ENCODE data around the gene GAGE2A. TPM values are rescaled to one million over a fixed set of nuclear protein-coding genes. Genes with fewer than 3 reads are reported as not detected.
A peak's percentile ranks its signal among the peaks of the same experiment; 100 is the strongest.

GAGE2A gene
- total RNA-seq, 1 donor from 2014 or later, result not detected

- H3K4me3 ChIP-seq (ENCODE audit: low read depth, low read length), result peak overlapping the region; percentile 11
- DNase-seq (ENCODE audit: low read depth), result no peak
These were observed 37.9 kb downstream of the GAGE2A start for GRCh38 chrX:49627086-49627777.

GRCh38 chrX:49644991-49645637 lies 55.8 kb downstream of the GAGE2A start:
- DNase-seq (ENCODE audit: low read depth), result no peak
- no peak for TF ChIP-seq CTCF (conservative IDR thresholded peaks at IDR 0.05; ENCODE audit: low read depth, low read length)
- H3K4me3 ChIP-seq (ENCODE audit: low read depth, low read length), result no peak overlapping the region

More at GRCh38 chrX:49627086-49627777, 37.9 kb downstream of the GAGE2A start:
- TF ChIP-seq CTCF (conservative IDR thresholded peaks at IDR 0.05; ENCODE audit: low read depth, low read length), result peak; percentile 37

Other genes with a start within 250 kb of the GAGE2A start
- gene GAGE12C, start 57.3 kb upstream of the GAGE2A start, total RNA-seq, result not detected in 2 replicates
- gene GAGE12D, start 47.8 kb upstream of the GAGE2A start, total RNA-seq, result not detected in 2 replicates
- not detected in 2 replicates for gene GAGE12E, start 38.2 kb upstream of the GAGE2A start, total RNA-seq
- not detected in 2 replicates for gene GAGE12F, start 28.7 kb upstream of the GAGE2A start, total RNA-seq
- not detected in 2 replicates for gene GAGE12G, start 19.1 kb upstream of the GAGE2A start, total RNA-seq
- gene GAGE12H, start 9.5 kb upstream of the GAGE2A start, total RNA-seq, result not detected in 2 replicates
- gene GAGE1, start 9.5 kb downstream of the GAGE2A start, total RNA-seq, result not detected in 2 replicates
- gene PAGE1, start 106.5 kb downstream of the GAGE2A start, total RNA-seq, result not detected in 2 replicates
- gene PAGE4, start 239.8 kb downstream of the GAGE2A start, total RNA-seq, result not detected in 2 replicates

Measured in epithelial cell of proximal tubule (primary cell).